Left lung (tissue), 10 donors: ENCODE results near the gene BNIP3. TPM values are rescaled to one million over a fixed set of nuclear protein-coding genes. Genes with fewer than 3 reads are reported as not detected.
A peak's percentile ranks its signal among the peaks of the same experiment; 100 is the strongest.

Experiments
- ATAC-seq: fragments of 200-7000 bp; cut with Tn5 transposase; one replicate; pipeline ENCODE4 v1.9.1; 2020; ENCODE audit warnings: moderate library complexity
- DNase-seq, 4 donors: peaks; one replicate each; pipeline ENCODE4 v3.0.0-alpha.2; 2013 to 2020
- H3K27ac ChIP-seq, 2 donors: fragments of 200-600 bp; sonication (generic) in 1 of 2; one replicate each; pipeline versions ENCODE4 v1.5.0 to v1.8.0; 2020 to 2021
- H3K27me3 ChIP-seq, 2 donors: fragments of 200-600 bp; sonication (generic) in 1 of 2; one replicate each; pipeline versions ENCODE4 v1.5.0 to v1.8.0; 2020 to 2021
- H3K36me3 ChIP-seq, 2 donors: fragments of 200-600 bp; sonication (generic) in 1 of 2; one replicate each; pipeline versions ENCODE4 v1.5.0 to v1.8.0; 2020 to 2021
- H3K4me1 ChIP-seq, 2 donors: fragments of 200-600 bp; one replicate each; pipeline ENCODE4 v1.8.0; 2021
- H3K4me3 ChIP-seq, 2 donors: fragments of 200-600 bp; sonication (generic) in 1 of 2; one replicate each; pipeline versions ENCODE4 v1.5.0 to v1.8.0; 2020 to 2021; ENCODE audit warnings: mild to moderate bottlenecking in 1 of 2
- H3K9me3 ChIP-seq, 2 donors: fragments of 200-600 bp; sonication (generic) in 1 of 2; one replicate each; pipeline versions ENCODE4 v1.5.0 to v1.8.0; 2020 to 2021
- CTCF ChIP-seq, 2 donors: fragments of 200-600 bp; sonication (generic) in 1 of 2; IDR thresholded peaks; one replicate each; pipeline versions ENCODE4 v1.5.0 to v1.8.0; 2021; ENCODE audit warnings: antibody characterized with exemption in 2 of 2
- intact Hi-C, 2 donors: fragments of 100-400 bp; cut with DNase I; formaldehyde crosslinking; loops; one replicate each; pipeline versions ENCODE4 v1.11.2 to v1.14.2; 2022
- polyA plus RNA-seq, 6 donors: library from polyadenylated mRNA; unstranded; fragments of 120-200 nt; gene quantifications; one replicate each; pipeline ENCODE4 v1.2.1, GENCODE V29; 2013; ENCODE audit not compliant: insufficient read length in 6 of 6
- total RNA-seq, 2 donors: library from RNA; stranded (reverse); fragmentation: NEBNext Ultra II Directional; extraction: Animal tissue kit (Norgen Biotek cat#: 25700); gene quantifications; one replicate each; pipeline ENCODE4 v1.2.1, GENCODE V29; 2021
- donor health status: DM: no; HTN: yes; CAD: no.
- donor health status: DM: no; HTN: no; CAD: no.

The BNIP3 gene
- total and polyA plus RNA-seq, 8 donors: 25.7 to 55.3 (median 36.1) TPM

DNA sequence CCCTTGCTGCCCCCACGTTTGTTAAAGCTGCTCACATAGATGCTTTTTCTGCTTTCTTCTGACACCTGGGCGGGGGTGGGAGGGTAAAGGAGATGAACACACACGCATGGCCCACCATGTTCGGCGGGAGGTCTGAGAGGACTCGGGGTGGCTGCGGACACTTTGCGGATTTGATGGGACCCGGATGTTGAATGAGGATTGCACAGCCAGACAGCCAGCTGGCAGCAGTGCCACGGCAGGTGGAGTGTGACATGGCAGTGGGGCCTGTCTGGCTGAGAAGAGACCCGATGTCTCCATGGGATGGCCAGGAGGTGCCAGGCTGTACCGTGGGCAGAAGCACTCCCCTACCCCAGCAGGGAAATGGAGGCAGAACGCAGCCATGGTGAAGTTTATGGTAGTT lies 49.7 kb downstream of the BNIP3 start:
- ATAC-seq (no peak), DNase-seq (no peak)
- intact Hi-C loops: no loop called here
- Histone ChIP-seq H3K9me3 (no peaks in the 10 kb centered on the region), H3K36me3 (peaks cover 0 to 26% of the 10 kb centered on the region in 2 donors), H3K27ac (no peak overlapping the region), H3K4me3 (no peak overlapping the region), H3K4me1 (peaks cover 9 to 40% of the 10 kb centered on the region in 2 donors), H3K27me3 (no peaks in the 10 kb centered on the region)
- TF ChIP-seq CTCF (IDR thresholded peaks at IDR 0.05): no peak

DNA sequence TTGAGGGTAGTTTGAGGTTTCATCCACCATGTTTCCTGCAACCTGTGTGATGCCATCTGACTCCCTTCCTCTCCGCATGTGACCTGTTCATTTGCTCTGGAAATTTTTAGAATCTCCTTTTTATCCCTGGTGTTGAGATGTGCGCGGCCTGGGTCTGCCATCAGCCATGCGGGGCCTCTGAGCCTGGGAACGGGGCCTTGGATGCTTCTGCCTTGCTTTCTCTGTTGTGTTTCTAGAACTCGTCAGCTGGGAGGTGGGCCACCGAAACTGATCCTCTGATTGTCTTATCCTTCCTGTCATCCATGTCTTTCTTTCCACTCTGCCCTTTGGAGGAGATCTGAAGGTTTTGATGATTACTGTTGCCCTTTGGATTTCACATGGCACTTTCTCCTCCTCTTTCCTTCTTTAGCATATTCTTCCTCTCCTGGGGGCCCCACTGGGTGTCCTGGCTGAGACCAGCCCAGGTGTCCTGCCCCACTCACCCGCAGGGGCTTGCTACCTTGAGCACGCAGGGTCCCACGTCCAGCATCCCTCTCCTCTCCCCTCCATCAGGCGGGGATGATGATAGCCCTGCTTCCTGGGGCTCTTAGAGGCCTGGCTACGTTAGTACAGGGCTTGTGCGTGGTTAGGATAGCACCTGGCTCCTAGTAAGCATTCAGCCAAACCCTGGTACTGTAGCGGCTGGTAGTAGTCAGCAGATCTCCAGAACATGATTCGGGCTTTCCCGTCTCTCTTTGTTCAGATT lies 51.0 kb downstream of the BNIP3 start:
- ATAC-seq (no peak), DNase-seq (no peak)
- H3K27me3 ChIP-seq: no peaks in the 10 kb centered on the region
- no peak for TF ChIP-seq CTCF (IDR thresholded peaks at IDR 0.05)
- no peaks in the 10 kb centered on the region for H3K9me3 ChIP-seq
- H3K27ac ChIP-seq: no peak overlapping the region
- H3K4me3 ChIP-seq: no peak overlapping the region
- intact Hi-C loops: no loop called here
- peaks cover 9 to 42% of the 10 kb centered on the region in 2 donors for H3K4me1 ChIP-seq
- H3K36me3 ChIP-seq: peaks cover 0 to 16% of the 10 kb centered on the region in 2 donors

DNA sequence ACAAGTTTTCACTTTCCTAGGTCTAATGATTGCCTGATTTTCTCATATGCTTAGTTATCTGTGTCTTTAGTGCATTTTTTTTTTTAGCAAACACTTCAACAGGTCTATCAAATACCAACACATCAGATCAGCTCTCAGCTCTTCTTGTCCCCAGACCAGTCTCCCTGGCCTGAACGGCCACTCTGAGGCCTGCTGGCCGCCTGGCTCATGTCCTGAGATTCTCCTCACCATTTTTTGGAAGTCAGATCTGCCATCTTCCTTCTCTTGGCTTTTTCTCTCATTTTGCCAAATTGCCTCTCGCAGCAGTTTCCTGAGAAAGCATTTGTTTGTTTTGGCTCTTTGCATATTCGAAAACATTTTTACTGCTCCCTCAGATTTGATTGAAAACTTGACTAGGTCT lies 51.6 kb downstream of the BNIP3 start:
- Histone ChIP-seq H3K27me3 (no peaks in the 10 kb centered on the region), H3K36me3 (peaks cover 0 to 9% of the 10 kb centered on the region in 2 donors), H3K9me3 (peaks cover 0 to 6% of the 10 kb centered on the region in 2 donors), H3K27ac (no peak overlapping the region), H3K4me3 (no peak overlapping the region), H3K4me1 (peaks cover 9 to 48% of the 10 kb centered on the region in 2 donors)
- intact Hi-C loops: no loop called here
- no peak for TF ChIP-seq CTCF (IDR thresholded peaks at IDR 0.05)
- DNase-seq (no peak), ATAC-seq (no peak)

DNA sequence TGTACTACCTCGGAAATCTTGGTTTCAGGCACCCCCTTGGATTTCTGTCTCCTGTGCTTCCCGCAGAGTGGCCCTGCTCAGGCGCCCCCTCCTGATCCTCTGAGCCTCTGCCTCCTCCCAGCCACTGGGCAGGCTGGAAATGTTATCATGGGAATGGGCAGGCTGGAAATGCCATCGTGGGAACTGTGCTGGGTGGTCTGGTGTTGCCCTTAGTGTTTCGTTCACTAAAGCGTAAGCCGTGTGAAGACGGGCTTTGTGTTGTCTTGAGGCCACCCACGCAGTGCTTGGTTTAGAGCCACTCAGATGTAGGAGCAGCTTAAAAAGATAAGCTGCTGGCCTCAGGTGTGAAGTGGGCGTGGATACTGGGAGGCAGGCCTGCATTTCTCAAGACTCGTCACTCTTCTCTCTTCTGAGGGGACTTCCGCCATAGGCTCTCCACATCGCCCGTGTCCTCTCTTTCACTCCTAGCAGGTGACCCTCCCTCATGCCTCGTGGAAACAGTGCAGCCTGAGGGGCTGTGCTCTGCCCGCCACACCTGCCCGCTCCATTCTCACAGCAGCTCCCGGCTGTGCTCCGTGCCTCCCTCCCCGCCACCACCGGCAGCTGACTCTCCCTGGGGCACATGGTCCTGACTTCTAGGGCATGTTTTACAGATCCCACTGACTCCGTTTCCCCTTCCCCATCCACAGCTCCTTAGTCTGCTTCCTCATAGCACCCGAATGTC lies 52.4 kb downstream of the BNIP3 start:
- Histone ChIP-seq H3K27ac (peak overlapping the region in 1 of 2 donors; percentile 50), H3K9me3 (peaks cover 0 to 6% of the 10 kb centered on the region in 2 donors), H3K4me1 (peaks cover 9 to 53% of the 10 kb centered on the region in 2 donors), H3K36me3 (peaks cover 0 to under 1% of the 10 kb centered on the region in 2 donors), H3K27me3 (no peaks in the 10 kb centered on the region), H3K4me3 (no peak overlapping the region)
- no peak for DNase-seq
- ATAC-seq: no peak
- intact Hi-C loops: no loop called here
- no peak for TF ChIP-seq CTCF (IDR thresholded peaks at IDR 0.05)
